Panc1 (cell line): Measurements from ENCODE around the gene SDK2.

Source experiments
- CTCF ChIP-seq: fragments of 450-650 bp; IDR thresholded peaks from 2 replicates; pipeline ENCODE4 v1.5.1; 2017; ENCODE audit warnings: mild to moderate bottlenecking
- POLR2AphosphoS5 ChIP-seq: IDR thresholded peaks from 2 replicates; pipeline ENCODE4 v1.6.1; 2012; ENCODE audit warnings: mild to moderate bottlenecking, low read depth, low read length, moderate library complexity
- REST ChIP-seq, 2 experiments: IDR thresholded peaks; 2 replicates each; pipeline ENCODE4 v1.6.1; 2011 to 2012; ENCODE audit warnings: low read depth in 2 of 2, control low read depth in 1 of 2, low read length in 1 of 2, mild to moderate bottlenecking in 1 of 2, moderate library complexity in 1 of 2; ENCODE audit not compliant: insufficient read depth in 1 of 2
- SIN3A ChIP-seq: IDR thresholded peaks from 2 replicates; pipeline ENCODE4 v1.6.1; 2012; ENCODE audit warnings: low read depth, mild to moderate bottlenecking, low read length, moderate library complexity, borderline replicate concordance; ENCODE audit not compliant: insufficient read depth
- TCF7L2 ChIP-seq: IDR thresholded peaks from 2 replicates; pipeline ENCODE4 v1.6.1; 2011; ENCODE audit warnings: mild to moderate bottlenecking, low read depth, low read length, inconsistent platforms

GRCh38 chr17:73334771-73335513 is 309.3 kb downstream of the SDK2 start:
- TF ChIP-seq CTCF (no peak), REST (IDR thresholded peaks at IDR 0.05; ENCODE audit: insufficient read depth in 1 of 2, low read depth in 2 of 2, low read length in 1 of 2) (no peak), POLR2AphosphoS5 (no peak), TCF7L2 (no peak), SIN3A (no peak)
